Right lobe of liver (tissue), 6 donors: Measurements from ENCODE around the gene ARHGAP25. TPM values are rescaled to one million over a fixed set of nuclear protein-coding genes. Genes with fewer than 3 reads are reported as not detected.

ENCODE experiments used
- ATAC-seq, 4 donors: fragments of 200-7000 bp; cut with Tn5 transposase; one replicate each; pipeline ENCODE4 v1.9.1; 2020; ENCODE audit warnings: mild to moderate bottlenecking in 4 of 4, moderate library complexity in 4 of 4
- DNase-seq, 3 donors: peaks; one replicate each; pipeline ENCODE4 v3.0.0-alpha.2; 2020
- H3K27ac ChIP-seq, 3 donors: fragments of 200-600 bp; one replicate each; pipeline ENCODE4 v1.8.0; 2022
- H3K27me3 ChIP-seq, 2 donors: fragments of 200-600 bp; one replicate each; pipeline ENCODE4 v1.8.0; 2022
- H3K36me3 ChIP-seq, 4 donors: fragments of 200-600 bp; sonication (generic) in 1 of 4; one replicate each; pipeline versions ENCODE4 v1.5.1 to v1.8.0; 2017 to 2022; ENCODE audit warnings: control low read depth in 1 of 4
- H3K4me1 ChIP-seq, 4 donors: fragments of 200-600 bp; sonication (generic) in 1 of 4; one replicate each; pipeline versions ENCODE4 v1.5.1 to v1.8.0; 2017 to 2022; ENCODE audit warnings: control low read depth in 1 of 4
- H3K4me3 ChIP-seq, 3 donors: fragments of 200-600 bp; one replicate each; pipeline ENCODE4 v1.8.0; 2022
- H3K9me3 ChIP-seq, 4 donors: fragments of 200-600 bp; sonication (generic) in 1 of 4; one replicate each; pipeline versions ENCODE4 v1.5.1 to v1.8.0; 2017 to 2022; ENCODE audit warnings: control low read depth in 1 of 4
- POLR2A ChIP-seq: fragments of 450-650 bp; IDR thresholded peaks from one replicate; pipeline ENCODE4 v1.6.1; 2017; ENCODE audit warnings: antibody characterized with exemption, mild to moderate bottlenecking
- WGBS: methylation state at CpG from one replicate; pipeline ENCODE4 v1.1.6; 2018; ENCODE audit warnings: low coverage, low lambda C conversion rate; ENCODE audit not compliant: insufficient coverage; ENCODE audit errors: missing lambda C conversion rate; 5-methylcytosine and 5-hydroxymethylcytosine counted together
- intact Hi-C, 2 donors: fragments of 100-400 bp; cut with DNase I; formaldehyde crosslinking; loops; one replicate each; pipeline versions ENCODE4 v1.11.2 to v1.14.1; 2022
- total RNA-seq, 6 experiments: library from RNA; depleted of rRNA in 2 of 6; stranded (reverse); fragments of >200 nt in 2 of 6; fragmentation: NEBNext Ultra II Directional in 3 of 6; extraction: Animal tissue kit (Norgen Biotek cat#: 25700) in 3 of 6; gene quantifications; one replicate each; pipeline versions ENCODE4 v1.1.0 to v1.2.4, GENCODE V29; 2016 to 2023
- TF ChIP-seq, protein P1 (sequence below), 4 donors: fragments of 200-600 bp in 3 of 4; fragments of 450-650 bp in 1 of 4; IDR thresholded peaks; one replicate each; pipeline versions ENCODE4 v1.5.1 to v1.8.0; 2016 to 2022; ENCODE audit warnings: antibody characterized with exemption in 4 of 4, mild to moderate bottlenecking in 2 of 4
- donor health status: DM: no; HTN: yes; CAD: no.
- donor health status: DM: no; HTN: no; CAD: no.
- donor health status: DM: no; HTN: no; CAD: no.
- donor health status: DM: no; HTN: yes; CAD: no.
- donor health status: DM: no; HTN: yes; CAD: no.

The ARHGAP25 gene
- total RNA-seq, 6 experiments from 2014 or later = 3.3 to 9.8 (median 5.0) TPM

DNA sequence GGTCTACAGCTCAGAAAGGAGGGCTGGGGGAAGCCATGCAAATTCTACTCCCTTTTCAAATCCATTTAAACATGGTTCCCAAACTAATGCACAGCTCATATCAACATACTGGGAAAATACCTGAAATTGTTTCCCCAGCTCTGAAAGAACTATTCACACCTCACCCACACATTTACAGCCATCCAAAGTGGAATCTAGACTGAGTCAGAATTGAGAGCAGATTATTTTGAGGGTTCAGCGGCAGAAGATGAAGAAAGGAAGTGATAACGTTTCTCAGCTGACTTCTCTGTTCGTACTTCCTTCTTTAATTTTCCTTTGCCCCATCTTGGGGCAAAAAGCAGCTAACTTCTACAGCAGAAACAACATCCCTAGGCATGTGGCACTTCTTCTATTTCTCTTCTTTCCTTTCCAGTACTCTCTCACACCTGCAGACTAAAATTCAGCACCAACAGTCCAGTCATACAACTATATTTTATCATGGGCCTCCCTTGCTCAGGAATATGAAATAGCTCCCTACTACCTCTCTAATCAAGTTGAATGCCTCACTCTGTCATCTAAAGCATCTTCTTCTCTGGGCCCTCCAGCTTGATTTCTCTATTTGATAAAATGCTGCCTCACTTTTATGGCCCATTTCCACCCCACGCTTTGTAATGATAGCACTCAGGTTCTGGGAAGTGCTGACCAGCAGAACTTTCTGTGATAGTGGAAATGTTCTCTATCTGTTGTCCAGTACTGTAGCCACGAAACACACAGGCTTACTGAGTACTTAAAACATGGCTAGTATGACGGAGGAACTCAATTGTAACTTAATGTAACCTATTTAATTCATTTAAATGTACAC lies 35.9 kb downstream of the ARHGAP25 start:
- peaks cover 0 to 18% (median 0%) of the 10 kb centered on the region in 4 donors for H3K4me1 ChIP-seq
- intact Hi-C loops = no loop called here

DNA sequence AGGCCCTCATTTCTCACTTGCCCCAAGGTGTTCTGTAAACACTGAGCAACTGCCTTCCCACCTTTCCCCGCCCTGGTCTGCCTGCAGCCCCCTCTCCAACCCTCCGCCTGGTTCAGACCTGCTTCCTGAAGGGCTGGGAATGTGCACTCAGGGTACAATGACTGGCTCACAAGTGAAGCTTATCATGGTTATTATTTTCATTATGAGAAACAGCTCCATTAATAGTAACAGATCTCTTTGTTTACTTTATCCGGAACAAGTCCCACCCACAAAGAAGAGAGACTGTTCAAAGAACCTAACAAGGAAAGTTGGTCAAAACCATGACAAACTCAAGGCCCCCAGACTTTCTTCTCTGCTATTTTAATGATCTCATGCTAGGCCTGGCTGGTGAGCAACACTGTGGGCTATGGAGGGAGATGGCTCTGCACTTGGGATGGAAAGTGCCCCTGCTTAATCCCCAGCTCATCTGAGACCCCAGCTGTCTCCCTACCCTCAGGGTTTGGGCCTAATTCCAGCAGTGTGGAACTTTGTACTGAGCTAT lies 36.7 kb downstream of the ARHGAP25 start:
- peak overlapping the region; percentile 42 to 75 (median 53) for H3K27ac ChIP-seq
- WGBS = 56% methylated on average over 3 of the region's 3 CpGs
- TF ChIP-seq, protein P1, sequence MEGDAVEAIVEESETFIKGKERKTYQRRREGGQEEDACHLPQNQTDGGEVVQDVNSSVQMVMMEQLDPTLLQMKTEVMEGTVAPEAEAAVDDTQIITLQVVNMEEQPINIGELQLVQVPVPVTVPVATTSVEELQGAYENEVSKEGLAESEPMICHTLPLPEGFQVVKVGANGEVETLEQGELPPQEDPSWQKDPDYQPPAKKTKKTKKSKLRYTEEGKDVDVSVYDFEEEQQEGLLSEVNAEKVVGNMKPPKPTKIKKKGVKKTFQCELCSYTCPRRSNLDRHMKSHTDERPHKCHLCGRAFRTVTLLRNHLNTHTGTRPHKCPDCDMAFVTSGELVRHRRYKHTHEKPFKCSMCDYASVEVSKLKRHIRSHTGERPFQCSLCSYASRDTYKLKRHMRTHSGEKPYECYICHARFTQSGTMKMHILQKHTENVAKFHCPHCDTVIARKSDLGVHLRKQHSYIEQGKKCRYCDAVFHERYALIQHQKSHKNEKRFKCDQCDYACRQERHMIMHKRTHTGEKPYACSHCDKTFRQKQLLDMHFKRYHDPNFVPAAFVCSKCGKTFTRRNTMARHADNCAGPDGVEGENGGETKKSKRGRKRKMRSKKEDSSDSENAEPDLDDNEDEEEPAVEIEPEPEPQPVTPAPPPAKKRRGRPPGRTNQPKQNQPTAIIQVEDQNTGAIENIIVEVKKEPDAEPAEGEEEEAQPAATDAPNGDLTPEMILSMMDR (IDR thresholded peaks at IDR 0.05) = no peak
- TF ChIP-seq POLR2A = no peak
- intact Hi-C loops = no loop called here
- H3K9me3 ChIP-seq = no peaks in the 10 kb centered on the region
- no peak for DNase-seq
- H3K4me3 ChIP-seq = no peak overlapping the region
- no peaks in the 10 kb centered on the region for H3K36me3 ChIP-seq
- H3K4me1 ChIP-seq = peaks cover 0 to 13% (median 0%) of the 10 kb centered on the region in 4 donors
- no peaks in the 10 kb centered on the region for H3K27me3 ChIP-seq
- peak in 2 of 4 donors; percentile 29 to 39 for ATAC-seq

More for the DNA sequence above, 35.9 kb downstream of the ARHGAP25 start:
- Histone ChIP-seq H3K27ac (peak overlapping the region; percentile 42 to 75 (median 53)), H3K9me3 (no peaks in the 10 kb centered on the region), H3K27me3 (no peaks in the 10 kb centered on the region), H3K4me3 (no peak overlapping the region), H3K36me3 (no peaks in the 10 kb centered on the region)
- DNase-seq (no peak), ATAC-seq (no peak)
- TF ChIP-seq, protein P1 (IDR thresholded peaks at IDR 0.05) = no peak
- no peak for TF ChIP-seq POLR2A
- 53% methylated on average over 6 of the region's 6 CpGs for WGBS

DNA sequence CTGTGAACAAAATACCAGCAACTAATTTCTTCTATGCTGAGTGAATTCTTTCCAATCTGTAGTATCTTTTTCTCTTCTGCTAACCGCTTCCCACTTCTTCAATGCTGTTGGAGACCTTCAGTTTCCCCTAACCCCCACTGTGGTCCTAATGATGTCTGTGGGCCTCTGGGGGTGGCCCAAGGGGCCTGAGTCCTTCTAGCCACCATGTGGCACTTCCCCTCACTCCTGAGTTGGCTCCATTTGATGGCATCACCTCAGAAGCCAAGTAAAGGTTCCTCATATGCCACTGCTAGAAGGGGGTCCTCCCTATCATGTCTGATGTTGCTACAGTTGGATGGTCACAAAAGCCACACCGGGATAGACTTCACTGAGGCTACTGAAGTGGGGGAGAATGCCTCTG lies 37.5 kb downstream of the ARHGAP25 start:
- intact Hi-C loops = no loop called here
- DNase-seq (no peak), ATAC-seq (no peak)
- Histone ChIP-seq H3K4me3 (no peak overlapping the region), H3K4me1 (peaks cover 0 to 13% (median 0%) of the 10 kb centered on the region in 4 donors), H3K27ac (peak overlapping the region in 2 of 3 donors; percentile 37 to 75), H3K36me3 (no peaks in the 10 kb centered on the region), H3K27me3 (no peaks in the 10 kb centered on the region), H3K9me3 (no peaks in the 10 kb centered on the region)
- TF ChIP-seq, protein P1 (IDR thresholded peaks at IDR 0.05) = no peak
- no peak for TF ChIP-seq POLR2A
- WGBS = 62% methylated on average over 2 of the region's 2 CpGs

DNA sequence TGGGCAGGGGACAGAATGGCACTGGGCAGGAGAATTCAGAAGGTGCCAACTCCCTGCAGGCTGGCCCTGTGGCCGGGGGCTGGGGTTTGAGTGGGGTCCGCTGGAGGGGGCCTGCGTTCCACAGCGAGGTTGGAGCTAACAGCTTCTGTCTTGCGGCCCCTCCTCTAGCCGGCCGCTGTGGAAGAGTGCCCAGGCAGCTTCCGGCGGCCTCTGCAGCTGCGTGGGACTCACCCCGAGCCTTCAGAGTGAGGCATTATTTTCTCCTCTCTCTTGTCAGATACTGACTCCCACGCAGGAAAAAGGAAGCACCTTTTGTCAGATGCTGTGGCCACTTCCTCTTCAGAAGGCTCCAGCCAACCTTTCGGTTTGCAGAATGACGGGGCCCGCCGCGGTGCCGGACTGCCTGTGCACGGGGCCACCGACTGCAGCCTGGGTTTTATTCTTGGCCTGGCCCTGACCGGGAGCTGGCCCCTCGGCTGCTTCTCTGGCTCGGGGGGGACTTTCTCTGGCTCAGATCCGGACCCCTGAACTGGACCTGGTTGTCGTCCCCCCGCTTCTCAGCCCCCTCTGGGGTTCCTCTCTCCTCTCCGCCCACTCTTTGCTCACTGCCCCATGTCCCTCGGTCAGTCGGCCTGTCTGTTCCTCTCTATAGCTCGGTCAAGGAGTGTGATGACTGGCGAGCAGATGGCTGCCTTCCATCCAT lies 40.1 kb downstream of the ARHGAP25 start:
- Histone ChIP-seq H3K9me3 (no peaks in the 10 kb centered on the region), H3K36me3 (no peaks in the 10 kb centered on the region), H3K27me3 (no peaks in the 10 kb centered on the region), H3K4me1 (peaks cover 0 to 13% (median 0%) of the 10 kb centered on the region in 4 donors), H3K27ac (peak overlapping the region; percentile 56 to 79 (median 71)), H3K4me3 (peak overlapping the region; percentile 21 to 39 (median 31))
- DNase-seq (peak; percentile 72 to 82 (median 79)), ATAC-seq (peak; percentile 77 to 82 (median 81))
- 33% methylated on average over 6 of the region's 31 CpGs for WGBS
- intact Hi-C loops = no loop called here
- TF ChIP-seq, protein P1 (IDR thresholded peaks at IDR 0.05) = no peak
- peak; percentile 39 for TF ChIP-seq POLR2A
